ENCODE results near the gene TPRG1L.

Gene TPRG1L

GRCh38 chr1:3594706-3595377 is 30.0 kb upstream of the TPRG1L start:
- DNase-seq = no peak

GRCh38 chr1:3595949-3596348 is 28.9 kb upstream of the TPRG1L start:
- no peak for DNase-seq

- DNase-seq = no peak
These were observed 27.9 kb upstream of the TPRG1L start for GRCh38 chr1:3596663-3597598.

- DNase-seq = no peak
These were observed 27.2 kb upstream of the TPRG1L start for GRCh38 chr1:3597599-3597964.

GRCh38 chr1:3598051-3598491 is 26.7 kb upstream of the TPRG1L start:
- DNase-seq = no peak

- DNase-seq = no peak
These were observed 26.1 kb upstream of the TPRG1L start for GRCh38 chr1:3598522-3599285.

GRCh38 chr1:3599286-3599811 is 25.5 kb upstream of the TPRG1L start:
- no peak for DNase-seq

GRCh38 chr1:3599816-3600215 is 25.0 kb upstream of the TPRG1L start:
- no peak for DNase-seq

- DNase-seq = no peak
These were observed 24.5 kb upstream of the TPRG1L start for GRCh38 chr1:3600354-3600753.

GRCh38 chr1:3601743-3602142 is 23.1 kb upstream of the TPRG1L start:
- DNase-seq = no peak

GRCh38 chr1:3602375-3602774 is 22.4 kb upstream of the TPRG1L start:
- no peak for DNase-seq

- DNase-seq = no peak
These were observed 21.7 kb upstream of the TPRG1L start for GRCh38 chr1:3603156-3603555.

- no peak for DNase-seq
These were observed 21.0 kb upstream of the TPRG1L start for GRCh38 chr1:3603571-3604467.

- no peak for DNase-seq
These were observed 20.3 kb upstream of the TPRG1L start for GRCh38 chr1:3604468-3604974.

GRCh38 chr1:3604997-3605823 is 19.6 kb upstream of the TPRG1L start:
- no peak for DNase-seq

- DNase-seq = no peak
These were observed 17.8 kb upstream of the TPRG1L start for GRCh38 chr1:3606779-3607702.

GRCh38 chr1:3607703-3608065 is 17.1 kb upstream of the TPRG1L start:
- no peak for DNase-seq

- no peak for DNase-seq
These were observed 16.7 kb upstream of the TPRG1L start for GRCh38 chr1:3608154-3608553.

- no peak for DNase-seq
These were observed 15.6 kb upstream of the TPRG1L start for GRCh38 chr1:3609016-3609768.
